NB4 (cell line): Measurements from ENCODE around the gene ONECUT3.

ENCODE experiments used
- CTCF ChIP-seq: IDR thresholded peaks from one replicate; pipeline ENCODE4 v1.5.1; 2012; ENCODE audit warnings: low read depth, low read length
- POLR2A ChIP-seq: IDR thresholded peaks from 2 replicates; pipeline ENCODE4 v1.6.1; 2011; ENCODE audit warnings: mild to moderate bottlenecking; ENCODE audit not compliant: insufficient read length; ENCODE audit errors: extremely low read depth

DNA sequence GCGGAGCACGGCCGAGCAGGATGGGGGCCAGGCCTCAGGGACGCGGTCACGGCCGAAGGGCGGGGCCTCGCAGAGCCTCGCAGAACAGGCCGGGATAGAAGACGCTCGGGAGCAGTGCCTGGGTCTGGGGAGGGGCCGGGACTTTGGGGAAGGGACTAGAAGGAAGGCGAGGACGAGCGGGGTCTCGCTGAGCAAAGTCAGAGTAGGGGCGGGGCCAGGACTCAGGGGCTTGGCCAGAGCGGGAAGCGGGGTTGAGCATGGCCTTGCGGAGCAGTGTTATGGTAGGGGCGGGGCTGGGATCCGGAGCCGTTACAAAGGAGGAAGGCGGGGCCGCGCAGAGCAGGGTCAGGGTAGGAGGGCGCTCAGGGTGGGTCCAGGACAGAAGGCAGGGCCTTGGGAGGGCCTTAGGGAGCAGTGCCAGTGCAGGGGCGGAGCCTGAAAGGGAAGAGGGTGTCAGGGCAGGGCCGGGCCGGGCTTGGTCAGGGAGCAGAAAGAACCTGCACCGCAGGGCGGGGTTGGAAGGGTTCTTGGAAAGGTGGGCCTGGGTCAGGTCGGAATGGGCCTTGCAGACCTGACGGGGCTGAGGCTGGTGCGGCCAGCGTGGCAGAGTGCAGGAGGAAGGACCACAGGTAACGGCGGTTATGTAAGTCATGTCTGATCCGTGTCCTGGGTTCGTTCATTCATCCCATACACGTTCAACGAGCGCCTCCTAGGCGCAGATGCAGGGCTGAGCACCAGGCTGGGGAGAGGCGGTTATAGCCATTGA lies 59.3 kb downstream of the ONECUT3 start:
- TF ChIP-seq CTCF (peak; percentile 55), POLR2A (peak; percentile 35)
